Measurements from ENCODE around the gene DHFR2.
"Not testable (repeated sequence)": the region's sequence is repeated elsewhere in the genome, so short reads cannot be mapped to it uniquely, and the experiment has no call there.

DHFR2 gene

DNA sequence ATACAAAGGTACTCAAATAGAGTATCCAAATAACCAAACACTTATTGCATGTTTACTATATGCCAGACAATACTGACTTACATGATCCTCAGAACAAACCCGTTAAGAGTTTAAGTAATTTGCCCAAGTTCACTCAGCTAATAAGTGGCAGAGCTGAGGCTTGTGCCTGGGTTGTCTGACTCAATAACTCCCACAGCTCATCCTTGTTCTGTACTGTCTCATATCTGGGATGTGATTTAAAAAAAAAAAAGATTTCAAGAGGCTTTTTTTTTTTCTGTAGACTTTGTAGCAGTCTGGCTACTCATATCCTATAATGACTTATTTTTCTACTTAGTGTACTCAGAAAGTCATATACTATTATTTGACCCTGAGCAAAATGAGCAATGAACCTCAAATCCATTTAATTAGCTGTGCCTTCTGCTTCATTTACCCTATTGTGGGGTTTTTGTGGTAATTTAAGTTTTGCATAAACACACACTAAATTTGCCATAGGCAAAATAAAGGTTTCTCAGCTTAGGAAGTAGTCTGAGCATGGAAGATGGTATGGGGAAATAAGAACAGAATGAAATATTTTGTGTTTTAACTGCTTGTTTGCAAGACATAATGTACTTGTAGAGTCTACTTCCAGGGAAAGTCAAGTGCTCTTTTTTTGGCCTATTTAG is 3.2 kb upstream of the DHFR2 start:
- DNase-seq: no peak
- intact Hi-C loops (cut with DNase I): no loop called here

DNA sequence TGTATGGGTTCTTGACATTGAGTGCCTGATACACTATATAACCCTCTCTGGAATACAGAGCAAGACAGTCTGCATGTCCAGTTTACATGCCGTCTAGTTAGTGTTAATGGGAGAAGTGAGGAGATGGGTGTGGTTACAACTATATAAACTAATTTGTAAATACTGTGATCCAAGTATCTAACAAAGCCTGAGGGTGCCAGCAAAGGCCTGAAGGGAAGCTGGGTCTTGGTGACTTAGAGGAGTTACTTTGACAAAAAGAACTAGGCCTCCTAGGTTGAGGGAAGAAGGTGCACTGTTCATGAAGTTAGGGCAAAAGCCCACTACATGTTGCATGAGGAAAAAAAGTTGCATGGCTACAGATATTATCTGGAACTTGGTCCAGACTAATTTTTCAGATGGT is 2.4 kb upstream of the DHFR2 start:
- intact Hi-C loops (cut with DNase I): no loop called here
- DNase-seq: no peak

DNA sequence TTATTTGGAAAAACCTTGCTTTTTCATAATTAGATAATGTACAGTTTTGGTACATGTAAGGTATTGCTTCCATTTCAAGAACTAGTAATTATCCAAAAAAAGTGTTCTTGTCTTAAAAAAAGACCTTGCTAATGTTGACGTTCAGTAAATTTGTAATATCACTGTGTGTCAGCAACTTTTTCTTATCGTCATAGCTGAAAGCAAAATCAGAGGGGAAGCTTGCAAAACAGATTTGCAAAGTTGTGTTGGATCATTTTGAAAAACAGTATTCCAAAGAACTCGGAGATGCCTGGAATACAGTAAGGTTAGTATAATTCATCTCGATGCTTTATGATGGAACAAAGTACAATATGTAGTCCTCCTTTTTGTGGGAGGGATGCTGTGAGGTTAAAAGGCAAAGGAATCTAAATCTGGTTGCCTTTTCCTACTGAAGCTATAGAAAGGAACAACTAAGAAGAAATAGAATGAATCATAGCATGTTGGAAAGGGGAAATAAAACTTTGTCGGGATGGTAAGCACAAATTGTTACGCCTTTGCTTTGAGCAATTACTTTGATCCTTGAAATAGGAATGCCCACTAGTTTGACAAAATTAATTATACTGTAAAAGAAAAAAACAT is 1.6 kb upstream of the DHFR2 start:
- no peak for DNase-seq
- intact Hi-C loops (cut with DNase I): no loop called here

DNA sequence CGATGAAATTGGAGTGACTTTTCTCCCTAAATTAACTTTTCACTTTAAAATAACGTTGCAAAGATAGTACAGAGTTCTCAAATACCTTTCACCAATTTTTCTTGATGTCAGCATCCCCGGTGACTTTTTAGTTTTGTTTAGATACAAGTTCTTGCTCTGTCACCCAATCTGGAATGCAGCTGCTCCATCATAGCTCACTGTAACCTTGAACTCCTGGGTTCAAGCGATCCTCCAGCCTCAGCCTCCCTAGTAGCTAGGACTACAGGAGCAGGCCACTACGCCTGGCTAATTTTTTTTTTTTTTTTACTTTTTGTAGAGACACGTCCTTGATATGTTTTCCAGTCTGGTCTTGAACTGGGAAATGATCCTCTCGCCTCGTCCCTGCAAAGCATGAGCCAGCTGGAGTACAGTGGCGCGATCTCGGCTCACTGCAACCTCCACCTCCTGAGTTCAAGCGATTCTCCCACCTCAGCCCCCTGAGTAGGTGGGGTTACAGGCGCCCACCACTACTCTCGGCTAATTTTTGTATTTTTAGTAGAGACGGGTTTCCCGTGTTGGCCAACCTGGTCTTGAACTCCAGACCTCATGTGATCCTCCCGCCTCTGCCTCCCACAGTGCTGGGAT is 892 bp upstream of the DHFR2 start:
- DNase-seq: no peak
- intact Hi-C loops (cut with DNase I): no loop called here

DNA sequence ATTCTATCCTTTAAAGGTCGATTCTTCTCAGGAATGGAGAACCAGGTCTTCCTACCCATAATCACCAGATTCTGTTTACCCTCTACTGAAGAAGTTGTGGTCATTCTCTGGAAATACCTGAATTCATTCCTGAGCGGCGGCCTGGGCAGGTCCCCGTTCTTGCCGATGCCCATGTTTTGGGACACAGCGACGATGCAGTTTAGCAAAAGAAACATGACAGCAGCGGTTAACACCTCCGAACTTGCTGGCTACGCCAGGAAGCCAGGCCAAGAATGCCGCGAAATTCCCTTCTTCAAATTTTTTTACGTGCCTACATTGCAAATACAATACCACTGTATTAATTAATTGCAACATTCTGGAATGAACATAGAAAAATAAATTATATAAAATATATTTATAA is 1.4 kb downstream of the DHFR2 start:
- DNase-seq: peak in 2 of 10 donors; percentile 42 to 55
- intact Hi-C loops (cut with DNase I): no loop called here

DNA sequence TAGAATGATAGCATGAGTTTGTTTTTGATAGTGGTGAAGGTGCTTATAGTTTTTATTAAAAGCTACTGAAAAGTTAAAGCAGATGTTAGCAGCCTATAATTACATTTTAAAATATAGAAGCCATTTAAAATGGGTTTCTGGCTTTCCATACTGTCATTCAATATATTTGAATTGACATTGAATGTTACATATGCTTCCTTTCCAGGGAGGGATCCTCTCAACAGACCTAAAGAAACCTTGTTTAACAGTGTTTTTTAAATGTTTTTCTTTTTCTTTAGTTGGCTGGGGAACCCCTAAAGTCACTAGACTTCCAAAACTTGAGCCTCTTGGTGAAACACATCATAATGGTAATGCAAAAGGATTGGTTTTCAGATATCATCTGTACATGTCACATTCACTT is 12.2 kb downstream of the DHFR2 start:
- intact Hi-C loops (cut with DNase I): no loop called here
- no peak for DNase-seq

DNA sequence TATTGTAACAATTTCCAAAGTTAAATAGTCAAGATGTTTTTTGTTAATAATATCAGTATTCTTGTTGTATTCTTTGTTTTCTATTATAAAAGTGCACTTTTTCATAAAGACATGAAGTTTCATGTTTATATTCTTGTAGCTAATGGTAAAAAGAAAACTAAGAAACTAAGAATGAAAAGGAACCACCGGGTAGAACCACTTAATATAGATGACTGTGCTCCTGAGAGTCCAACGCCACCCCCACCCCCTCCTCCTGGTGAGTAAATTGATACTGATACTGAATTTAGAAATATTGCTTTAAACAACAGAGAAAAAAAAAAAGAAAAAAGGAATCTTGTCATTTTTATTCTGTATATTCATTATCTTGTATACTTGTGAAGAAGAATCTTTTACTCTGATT is 13.4 kb downstream of the DHFR2 start:
- intact Hi-C loops (cut with DNase I): no loop called here
- no peak for DNase-seq

DNA sequence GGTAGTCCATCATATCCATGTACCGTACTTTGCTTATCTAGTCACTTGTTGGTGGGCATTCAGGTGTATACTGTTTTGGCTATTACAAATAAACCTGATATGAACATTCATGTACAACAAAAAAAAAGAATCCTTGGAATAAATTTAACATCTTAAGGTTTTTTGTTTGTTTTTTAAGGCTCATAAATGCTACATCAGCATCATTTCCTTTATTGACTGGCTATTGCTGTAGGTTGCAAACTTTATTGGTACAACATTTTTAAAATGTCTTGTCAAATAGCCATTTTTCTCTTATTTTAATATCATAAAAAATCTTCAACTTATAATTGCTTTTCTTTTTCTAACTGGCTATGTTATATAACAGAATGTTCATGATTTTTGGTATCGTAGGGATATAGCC is 16.2 kb downstream of the DHFR2 start:
- intact Hi-C loops (cut with DNase I): no loop called here
- no peak for DNase-seq

DNA sequence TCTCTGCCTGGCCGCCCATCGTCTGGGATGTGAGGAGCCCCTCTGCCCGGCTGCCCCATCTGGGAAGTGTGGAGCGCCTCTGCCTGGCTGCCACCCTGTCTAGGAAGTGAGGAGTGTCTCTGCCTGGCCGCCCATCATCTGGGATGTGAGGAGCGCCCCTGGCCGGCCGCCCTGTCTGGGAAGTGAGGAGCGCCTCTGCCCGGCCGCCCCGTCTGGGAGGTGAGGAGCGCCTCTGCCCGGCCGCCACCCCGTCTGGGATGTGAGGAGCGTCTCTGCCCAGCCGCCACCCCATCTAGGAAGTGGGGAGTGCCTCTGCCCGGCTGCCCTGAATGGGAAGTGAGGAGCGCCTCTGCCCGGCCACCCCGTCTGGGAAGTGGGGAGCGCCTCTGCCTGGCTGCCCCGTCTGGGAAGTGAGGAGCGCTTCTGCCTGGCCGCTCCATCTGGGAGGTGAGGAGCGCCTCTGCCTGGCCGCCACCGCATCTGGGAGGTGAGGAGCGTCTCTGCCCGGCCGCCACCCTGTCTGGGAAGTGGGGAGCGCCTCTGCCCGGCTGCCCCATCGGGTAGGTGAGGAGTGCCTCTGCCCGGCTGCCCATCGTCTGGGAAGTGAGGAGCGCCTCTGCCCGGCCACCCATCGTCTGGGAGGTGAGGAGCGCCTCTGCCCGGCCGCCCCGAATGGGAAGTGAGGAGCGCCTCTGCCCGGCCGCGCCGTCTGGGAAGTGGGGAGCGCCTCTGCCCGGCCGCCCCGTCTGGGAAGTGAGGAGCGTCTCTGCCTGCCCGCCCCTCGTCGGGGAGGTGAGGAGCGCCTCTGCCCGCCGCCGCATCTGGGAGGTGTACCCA is 18.4 kb downstream of the DHFR2 start:
- intact Hi-C loops (cut with DNase I): not testable (repeated sequence)
- DNase-seq: peak in 3 of 10 donors; percentile 60 to 85 (median 68)

DNA sequence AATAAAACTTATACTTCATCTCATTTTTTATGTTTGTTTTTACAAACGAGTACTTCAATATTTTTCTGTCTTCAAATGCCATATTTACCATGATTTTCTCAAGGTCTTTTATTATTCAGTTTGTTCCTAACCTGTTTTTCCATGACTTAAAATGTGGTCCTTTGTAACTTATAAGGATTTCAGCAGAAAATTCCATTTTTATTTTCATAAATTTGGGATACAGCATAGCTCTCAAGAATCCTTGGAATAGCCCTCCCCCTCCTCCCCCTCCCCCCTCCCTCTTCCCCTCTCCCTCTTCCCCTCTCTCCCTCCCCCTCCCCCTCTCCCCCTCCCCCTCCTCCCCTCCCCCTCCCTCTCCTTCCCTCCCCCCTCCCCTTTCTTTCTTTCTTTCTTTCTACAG is 19.4 kb downstream of the DHFR2 start:
- no peak for DNase-seq
- intact Hi-C loops (cut with DNase I): no loop called here

DNA sequence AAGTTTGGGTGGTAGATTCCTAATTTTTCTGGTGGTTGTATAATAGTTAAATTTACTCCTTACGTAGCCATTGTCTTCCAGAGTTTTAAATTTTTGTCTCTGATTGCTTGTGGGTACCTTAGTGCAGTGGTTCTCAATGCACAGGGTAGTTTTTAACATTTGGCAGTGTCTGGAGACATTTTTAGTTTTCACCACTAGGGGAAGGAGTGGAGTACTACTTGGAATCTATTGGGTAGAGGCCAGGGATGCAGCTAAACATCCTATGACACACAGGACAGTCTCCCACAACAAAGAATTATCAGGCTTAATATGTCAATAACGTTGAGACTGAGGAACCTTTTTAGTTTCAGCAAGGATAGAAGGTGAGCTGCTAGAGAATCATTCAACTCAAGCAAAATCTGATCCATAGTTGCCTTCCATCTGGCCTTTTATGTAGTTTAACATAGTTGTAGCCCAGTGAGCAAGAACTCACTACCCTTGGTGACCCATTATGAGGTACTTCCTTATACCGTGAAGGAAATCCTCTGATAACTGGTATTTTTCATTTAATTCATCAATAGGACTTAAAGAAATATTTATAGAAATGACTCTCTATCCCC is 25.7 kb downstream of the DHFR2 start:
- DNase-seq: no peak
- intact Hi-C loops (cut with DNase I): no loop called here

DNA sequence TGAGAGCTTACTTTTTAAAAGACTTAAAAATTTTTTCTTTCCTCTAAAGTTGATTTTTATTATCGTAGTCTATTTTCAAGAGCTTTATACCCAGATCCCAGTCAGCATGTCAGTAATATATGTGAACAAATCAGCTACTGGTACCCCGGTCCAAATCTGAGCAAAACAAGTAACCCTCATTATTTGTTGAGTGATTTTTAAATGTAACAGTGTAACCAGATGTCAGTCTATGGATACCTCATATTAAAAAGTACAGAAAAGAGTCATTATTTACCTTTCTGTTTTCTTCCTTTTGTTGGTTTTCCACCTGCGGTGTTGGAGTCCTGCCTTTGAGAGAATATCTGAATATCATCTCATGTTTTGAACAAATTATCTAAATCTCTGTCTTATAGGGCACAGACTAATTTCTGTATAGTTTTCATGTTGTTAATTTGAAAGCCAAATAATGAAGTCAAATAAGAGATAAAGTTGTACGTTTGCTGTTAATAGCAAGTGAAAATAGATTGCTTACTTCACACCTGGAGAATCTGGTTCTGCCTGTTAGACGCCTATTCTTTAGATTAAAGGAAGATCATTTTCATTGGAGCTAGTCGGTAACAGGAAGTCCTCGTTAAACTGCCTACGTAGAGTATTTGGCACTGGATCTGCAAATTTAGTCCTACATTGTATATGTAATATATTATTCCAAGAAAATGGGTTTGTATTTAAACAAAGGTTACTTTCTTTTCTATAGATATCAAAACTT is 34.5 kb downstream of the DHFR2 start, which contains the start of gene STX19:
TSS of gene STX19 (minus strand) at position 505 of the 745 bp plus-strand sequence. CDS start 13,328 bp downstream, outside the sequence.
- DNase-seq: no peak
- intact Hi-C loops (cut with DNase I): no loop called here

DNA sequence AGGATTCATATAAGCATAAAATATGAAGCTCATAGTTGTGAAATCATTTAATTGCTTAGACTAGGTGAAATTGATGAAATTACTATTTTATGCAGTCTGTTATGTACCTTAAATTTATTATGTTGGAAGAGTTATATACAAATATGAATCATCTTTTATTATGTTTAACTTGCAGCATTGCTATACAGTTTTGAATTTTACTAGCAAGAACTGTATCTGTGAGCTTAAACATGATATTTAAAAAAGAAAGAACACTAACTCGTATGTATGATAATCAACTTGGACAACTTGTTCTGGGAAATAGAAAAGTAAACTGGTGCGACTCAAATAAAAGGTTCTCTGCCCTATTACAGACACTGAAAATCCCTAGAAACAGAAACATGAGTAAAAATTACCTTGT is 36.1 kb downstream of the DHFR2 start:
- DNase-seq: no peak
- intact Hi-C loops (cut with DNase I): no loop called here

DNA sequence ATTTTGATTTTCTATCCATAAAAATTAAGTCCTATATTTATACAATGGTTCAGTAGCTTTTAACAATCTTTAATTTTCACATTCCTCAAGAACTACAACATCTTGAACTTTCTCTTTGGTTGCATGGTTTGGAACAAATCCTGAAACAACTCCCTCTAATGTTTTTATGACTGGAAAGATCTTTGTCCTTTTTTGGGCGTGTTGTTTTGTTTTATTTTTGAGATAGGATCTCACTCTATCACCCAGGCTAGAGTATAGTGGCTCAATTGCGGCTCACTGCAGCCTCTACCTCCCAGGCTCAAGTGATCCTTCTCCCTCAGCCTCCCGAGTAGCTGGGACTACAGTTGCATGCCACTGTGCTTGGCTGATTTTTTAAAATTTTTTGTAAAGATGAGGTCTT is 38.3 kb downstream of the DHFR2 start:
- no peak for DNase-seq
- intact Hi-C loops (cut with DNase I): no loop called here

DNA sequence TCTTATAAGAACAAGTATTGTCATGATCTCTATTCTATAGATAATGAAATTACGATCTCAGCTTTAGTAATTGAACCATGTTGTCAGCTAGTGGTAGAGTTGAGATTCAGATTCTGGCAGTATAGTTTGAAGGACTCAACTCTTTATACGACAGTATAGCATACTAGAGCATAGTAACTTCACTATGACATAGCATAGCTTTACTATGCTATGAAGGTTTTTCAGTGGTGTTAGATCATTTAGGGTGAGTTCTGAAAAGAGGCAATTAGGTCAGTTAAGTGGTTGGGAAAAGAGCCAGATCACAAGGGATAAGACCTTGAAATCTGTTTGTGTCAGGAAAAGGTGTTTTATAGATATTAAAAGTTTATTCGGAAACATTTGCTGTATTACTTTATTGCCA is 42.4 kb downstream of the DHFR2 start:
- no peak for DNase-seq
- intact Hi-C loops (cut with DNase I): no loop called here

DNA sequence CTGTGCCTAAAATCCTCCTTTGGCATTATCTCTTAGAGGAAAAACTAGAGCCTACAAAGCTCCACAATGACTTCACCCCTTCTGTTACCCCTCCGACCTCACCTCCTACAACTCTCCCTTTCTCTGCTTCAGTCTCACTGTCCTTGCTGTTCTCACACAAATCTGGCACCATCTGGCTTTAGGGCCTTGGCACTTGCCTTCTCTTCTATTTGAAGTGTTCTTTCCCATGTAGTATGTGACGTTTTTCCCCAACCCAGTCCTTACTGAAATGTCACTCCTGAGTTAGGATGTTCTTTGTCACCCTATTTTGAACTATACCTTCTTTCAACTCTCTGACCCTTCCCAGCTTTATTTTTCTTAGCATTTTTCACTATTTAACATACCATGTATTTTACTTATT is 43.1 kb downstream of the DHFR2 start:
- intact Hi-C loops (cut with DNase I): no loop called here
- no peak for DNase-seq

DNA sequence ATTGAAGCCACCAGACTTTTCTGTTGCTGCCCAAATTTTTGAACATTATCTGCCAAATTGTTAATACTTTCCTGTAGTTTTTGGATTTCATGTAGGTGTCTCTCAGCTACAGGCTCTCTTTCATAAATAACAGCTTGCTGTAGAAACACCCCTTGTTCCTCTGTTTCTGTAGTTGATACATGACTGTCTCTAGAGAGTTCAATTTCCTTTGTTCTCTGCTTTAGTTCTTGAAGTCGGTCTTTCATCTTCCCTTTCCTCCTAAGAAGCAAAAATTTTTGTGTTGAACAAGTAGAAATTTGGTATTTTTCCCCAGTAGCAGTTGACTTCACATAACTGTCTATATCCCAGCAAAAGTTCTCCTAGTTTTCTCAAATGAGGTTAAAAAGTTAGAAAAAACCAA is 47.7 kb downstream of the DHFR2 start:
- DNase-seq: no peak
- intact Hi-C loops (cut with DNase I): no loop called here

DNA sequence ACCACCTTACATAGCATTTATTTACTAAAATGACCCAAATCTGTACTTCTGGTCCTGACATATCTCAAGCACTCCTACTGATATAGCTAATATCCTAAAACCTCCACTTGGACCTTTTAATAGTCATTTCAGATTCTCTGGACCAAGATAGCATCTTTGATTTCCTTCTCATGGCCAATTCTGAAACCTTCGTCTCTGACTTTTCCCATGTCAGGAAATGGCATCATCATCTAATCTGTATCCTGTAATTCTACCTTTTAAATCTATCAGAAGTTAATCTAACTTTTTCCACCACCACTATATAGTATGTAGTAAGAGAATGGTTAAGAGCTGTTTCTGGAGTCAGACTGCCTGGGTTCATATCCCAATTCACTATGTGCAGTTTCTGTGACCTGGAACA is 50.5 kb downstream of the DHFR2 start:
- intact Hi-C loops (cut with DNase I): no loop called here
- no peak for DNase-seq

DNA sequence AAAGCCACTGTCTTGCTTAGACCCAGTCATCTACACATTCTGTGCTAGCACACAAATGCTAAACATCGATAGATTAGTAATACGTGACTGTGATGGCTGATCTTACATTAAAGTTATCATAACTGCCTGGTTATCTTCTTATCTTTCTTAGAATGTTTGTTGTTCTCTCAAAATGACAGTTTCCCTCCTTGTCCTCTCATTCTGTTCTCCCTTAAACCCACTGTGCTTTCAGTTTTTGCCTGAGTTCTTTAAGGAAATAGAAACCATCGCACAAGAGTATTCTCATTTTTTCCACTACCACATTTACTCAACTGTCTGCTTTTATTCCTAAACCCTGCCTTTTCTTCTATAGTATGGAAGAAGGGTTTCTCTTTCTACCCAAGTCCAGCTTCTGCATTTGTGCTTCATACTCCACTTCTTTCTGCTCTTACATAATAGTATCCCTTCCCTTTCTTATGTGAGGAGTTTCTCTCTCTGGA is 51.4 kb downstream of the DHFR2 start:
- intact Hi-C loops (cut with DNase I): no loop called here
- DNase-seq: no peak

DNA sequence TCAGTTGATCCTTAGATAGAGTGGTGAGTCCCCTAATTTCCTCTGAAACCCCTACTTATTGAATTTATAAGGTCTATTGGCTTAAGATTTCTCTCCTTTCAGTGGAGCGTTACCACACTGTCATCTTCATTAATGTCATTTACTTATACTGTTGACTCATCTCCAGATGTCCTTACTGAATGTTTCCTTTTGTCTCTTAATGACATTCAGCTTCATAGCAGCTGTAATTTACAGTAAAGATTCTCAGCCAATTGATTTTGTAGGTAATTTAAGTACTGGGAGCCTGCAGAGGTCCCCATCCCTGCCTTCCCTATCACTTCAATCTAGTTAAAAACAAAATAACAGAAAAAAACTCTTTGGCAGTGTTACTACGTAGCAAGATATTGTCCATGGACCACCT is 53.1 kb downstream of the DHFR2 start:
- DNase-seq: no peak
- intact Hi-C loops (cut with DNase I): no loop called here

Measured in posterior cingulate gyrus (tissue), 11 donors.